Stimulated activated CD4-positive, alpha-beta T cell treated with anti-CD3 and anti-CD28 coated beads, Interleukin-1b, Interleukin-23, amount 100 ng/mL, for 24 hours (primary cell): Measurements from ENCODE around the gene UBE2O.

ENCODE experiments used
- DNase-seq, 4 experiments: peaks; one replicate each; pipeline ENCODE4 v3.0.0-alpha.2; 2020; ENCODE audit warnings: low read depth in 4 of 4, low spot score in 1 of 4

Gene UBE2O

DNA sequence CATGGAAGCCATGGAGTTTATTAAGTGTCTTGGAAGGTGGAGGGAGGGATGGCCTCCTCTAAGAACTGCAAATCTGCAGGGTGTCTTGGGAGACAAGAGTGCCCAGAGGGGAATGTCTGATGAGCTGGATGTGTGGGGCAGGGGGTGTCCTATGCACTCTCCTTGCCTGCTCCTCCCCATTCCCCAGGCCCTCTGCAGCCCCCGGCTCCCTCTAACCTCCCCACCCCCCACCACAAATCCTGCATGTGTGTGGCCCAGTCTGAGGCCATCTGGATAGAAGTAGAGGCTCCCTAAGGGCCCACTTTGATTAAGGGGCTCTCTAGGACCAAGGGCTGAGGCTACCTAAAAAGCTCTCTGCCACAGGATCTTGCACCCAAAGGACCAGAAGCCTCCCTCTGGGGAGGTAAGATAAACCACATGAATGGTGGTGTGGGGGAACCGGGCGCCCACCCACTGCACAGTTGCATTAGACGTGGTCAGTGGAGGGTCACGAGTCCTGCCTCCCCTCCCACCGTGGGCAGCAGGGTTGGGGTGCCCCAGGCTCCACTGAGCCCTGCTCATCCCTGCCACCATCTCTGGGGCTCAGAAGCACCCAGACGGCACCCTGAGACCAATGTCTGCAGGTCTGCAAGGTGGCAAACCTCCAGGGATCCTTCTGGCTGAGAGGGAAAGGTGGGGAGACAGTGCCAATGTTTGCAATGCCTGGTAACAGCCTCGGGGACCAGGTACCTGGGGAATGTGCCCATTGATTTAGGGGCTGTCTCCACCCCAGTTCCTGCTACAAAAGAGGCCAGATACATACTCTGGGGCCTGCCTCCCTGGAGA lies 15.1 kb upstream of the UBE2O start:
- no peak for DNase-seq

- no peak for DNase-seq
Measured at GRCh38 chr17:76467366-76467765, 14.4 kb upstream of the UBE2O start, which contains the start of gene AANAT. TSS of gene AANAT (plus strand) at chr17:76467603. CDS start at chr17:76468747, 1,144 bp downstream.

- DNase-seq, result no peak
Measured at GRCh38 chr17:76466775-76467130, 13.8 kb upstream of the UBE2O start.

DNA sequence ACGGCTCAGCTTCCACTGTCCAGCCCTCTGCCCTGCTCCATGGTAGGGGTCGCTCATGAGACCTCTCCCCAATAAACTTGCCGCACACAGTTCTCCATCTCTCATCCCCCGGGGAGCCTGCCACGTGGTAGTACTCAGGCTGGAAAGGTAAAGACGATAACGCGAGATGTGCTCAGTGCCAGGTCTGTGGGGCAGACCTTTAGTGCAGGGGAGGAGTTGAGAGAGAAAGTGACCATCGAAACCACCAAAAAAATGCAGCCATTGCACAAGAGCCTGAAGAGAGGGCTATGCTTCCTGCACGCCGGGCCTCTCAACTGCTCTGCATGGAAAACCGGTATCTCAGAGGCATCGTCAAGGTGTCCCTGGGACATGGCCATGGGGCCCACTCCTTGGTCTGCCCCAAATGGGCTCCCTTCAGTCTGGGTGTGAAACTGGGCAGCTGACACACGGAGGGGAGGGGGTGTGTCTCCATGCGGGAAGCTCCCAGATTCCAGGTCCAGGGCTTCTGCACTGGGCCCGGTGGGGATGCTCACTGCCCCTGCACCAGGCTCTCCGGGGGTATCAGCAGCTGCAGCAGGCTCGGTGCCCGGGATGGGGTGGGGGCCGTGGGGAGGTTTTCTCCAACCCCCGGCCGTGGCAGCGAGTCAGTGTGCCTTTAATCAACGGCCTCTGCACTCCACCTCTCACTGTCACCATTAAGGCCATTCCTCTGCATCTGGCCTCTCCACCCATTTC lies 9.8 kb upstream of the UBE2O start:
- no peak for DNase-seq

GRCh38 chr17:76461765-76462555 lies 9.0 kb upstream of the UBE2O start:
- DNase-seq, result no peak

GRCh38 chr17:76459674-76460073 lies 6.7 kb upstream of the UBE2O start:
- no peak for DNase-seq

GRCh38 chr17:76458580-76459490 lies 5.9 kb upstream of the UBE2O start:
- DNase-seq, result no peak

- no peak for DNase-seq
Measured at GRCh38 chr17:76453431-76453743, 435 bp upstream of the UBE2O start.

DNA sequence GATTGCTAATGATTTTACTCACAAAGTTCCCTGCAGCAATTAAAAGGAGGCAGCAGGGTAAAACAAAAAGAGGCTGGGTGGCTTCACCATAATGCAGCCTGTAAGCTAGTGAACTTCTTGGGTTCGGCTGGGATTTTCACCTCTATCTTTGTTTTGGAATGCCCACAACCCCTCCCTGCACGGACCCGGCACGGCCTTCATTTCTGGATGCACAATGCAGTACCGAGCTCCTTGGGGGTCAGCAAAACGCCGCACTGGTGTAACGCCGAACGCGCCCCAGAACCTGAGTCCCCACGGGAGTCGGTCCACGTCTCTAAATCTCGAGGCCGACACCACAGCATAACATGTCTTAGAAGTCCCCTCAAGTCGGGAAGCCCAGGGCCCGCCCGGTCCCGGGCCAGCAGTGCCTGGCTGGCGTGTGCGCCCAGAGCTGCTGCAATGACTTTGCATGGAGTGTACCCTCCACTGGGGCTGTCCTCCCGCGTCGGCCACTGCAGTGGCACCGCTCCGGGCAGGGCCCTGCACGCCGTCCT lies 759 bp downstream of the UBE2O start:
- DNase-seq, result no peak

DNA sequence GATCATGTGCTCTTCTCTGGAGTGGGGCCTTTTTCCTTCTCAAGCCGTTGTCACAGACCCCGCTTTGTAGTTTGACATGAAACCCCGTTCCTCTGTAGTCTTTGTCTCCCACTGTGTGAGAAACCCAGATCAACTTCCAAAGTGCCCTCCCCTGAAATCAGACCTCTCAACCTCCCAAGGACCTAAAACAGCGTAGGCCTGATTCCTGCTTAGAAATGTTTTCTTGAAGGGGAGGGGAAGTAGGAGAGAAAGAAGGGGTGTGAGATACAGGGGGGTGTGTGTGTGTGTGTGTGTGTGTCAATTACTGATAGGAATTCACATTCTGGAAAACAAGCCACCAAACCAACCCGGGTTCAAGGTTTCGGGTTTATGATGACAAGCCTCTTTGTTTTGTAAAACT lies 1.4 kb downstream of the UBE2O start:
- no peak for DNase-seq

GRCh38 chr17:76449126-76449525 lies 3.8 kb downstream of the UBE2O start:
- no peak for DNase-seq

GRCh38 chr17:76447931-76448652 lies 4.9 kb downstream of the UBE2O start:
- DNase-seq, result no peak

- DNase-seq, result no peak
Measured at GRCh38 chr17:76446449-76447231, 6.3 kb downstream of the UBE2O start.

GRCh38 chr17:76445697-76446448 lies 7.1 kb downstream of the UBE2O start:
- no peak for DNase-seq

DNA sequence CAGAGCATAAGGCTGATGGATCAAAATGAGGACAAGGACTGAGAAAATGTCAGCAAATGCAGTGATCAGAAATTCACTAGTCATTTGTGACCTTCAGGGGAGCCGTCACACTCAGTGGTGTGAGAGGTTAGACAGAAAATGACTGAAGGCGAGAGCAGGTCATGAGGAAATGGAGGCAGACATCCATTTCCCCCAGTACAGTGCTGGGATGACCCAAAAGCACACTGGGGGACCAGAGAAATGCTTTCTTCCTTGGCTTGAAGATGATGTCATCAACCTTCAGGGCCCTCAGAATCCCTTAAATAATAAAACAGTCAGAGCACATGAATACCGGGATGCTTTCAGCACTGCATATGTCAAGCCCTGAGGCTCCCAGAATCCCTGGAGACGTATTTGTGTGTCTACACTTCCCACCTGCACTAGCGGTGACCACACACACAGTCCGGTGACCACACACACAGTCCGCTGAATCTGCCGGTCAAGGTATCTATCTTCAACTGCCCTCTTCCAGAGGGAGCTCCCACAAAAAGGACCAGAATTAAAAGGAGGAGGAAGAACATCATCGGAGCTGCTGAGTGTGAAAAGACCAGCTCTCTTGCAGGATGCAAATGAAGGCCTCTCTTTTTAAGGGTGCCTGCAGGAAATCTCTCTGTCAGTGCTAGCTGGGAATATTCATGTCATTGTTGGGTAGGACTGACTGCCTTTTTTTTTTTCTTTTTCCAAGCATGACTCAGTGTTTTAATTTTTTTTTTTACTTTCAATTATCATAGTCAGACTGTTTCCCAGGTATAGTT lies 8.2 kb downstream of the UBE2O start:
- no peak for DNase-seq

DNA sequence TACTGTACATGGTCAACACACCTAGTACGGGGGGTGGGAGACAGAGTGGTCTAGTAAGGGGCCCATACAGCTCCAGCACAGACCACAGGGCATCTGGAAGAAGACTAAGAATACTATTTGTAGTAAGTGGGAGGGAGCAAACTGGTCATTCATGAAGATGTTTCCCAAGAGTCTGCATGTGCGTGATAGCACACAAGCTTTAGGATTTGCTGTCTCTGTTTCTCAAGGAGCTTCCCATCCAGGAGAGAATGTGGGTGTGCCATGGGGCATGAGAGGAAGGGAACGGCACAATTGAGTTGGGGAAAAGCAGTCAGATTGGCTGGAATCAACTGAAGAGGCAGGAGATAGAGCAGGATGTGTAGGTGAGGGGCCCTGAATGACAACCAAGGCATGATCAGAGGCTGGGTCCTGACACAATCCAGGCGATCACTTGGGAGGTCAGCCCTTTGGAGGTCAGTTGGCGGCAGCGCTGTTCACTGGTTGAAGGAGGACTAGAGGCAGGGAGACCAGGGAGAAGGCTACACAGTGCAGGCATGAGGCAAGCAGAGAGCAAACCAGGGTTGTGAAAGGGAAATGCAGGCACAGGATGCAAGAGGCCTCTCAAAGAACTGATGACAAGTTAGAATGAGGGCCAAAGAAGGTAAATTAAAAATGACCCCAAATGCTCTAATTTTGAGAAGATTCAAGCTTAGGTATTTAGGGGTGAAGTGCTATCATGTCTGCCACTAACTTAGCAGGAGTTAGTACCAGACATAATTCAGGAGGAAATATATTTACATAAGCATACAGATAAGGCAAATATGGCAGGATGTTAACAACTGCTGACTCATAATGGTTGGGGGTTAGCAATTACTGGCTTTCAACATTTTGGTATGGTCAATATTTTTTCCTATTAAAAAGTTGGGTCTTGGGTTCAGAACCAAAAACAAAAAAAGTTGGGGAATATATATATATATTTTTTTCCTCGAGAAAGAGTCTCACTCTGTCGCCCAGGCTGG lies 10.3 kb downstream of the UBE2O start:
- DNase-seq, result no peak
